SU-DHL-6 (cell line): ENCODE measurements around the gene KCNH8.

Experiments used
- EZH2phosphoT487 ChIP-seq: fragments of 200-600 bp; sonication (generic), shearing (Covaris generic); conservative IDR thresholded peaks from 2 replicates; pipeline ENCODE4 v1.6.1; 2018; ENCODE audit warnings: mild to moderate bottlenecking, antibody characterized with exemption, low read length, moderate library complexity, mixed read lengths
- TF ChIP-seq, protein P1 (sequence below): fragments of 200-600 bp; sonication (generic); IDR thresholded peaks from one replicate; pipeline ENCODE4 v1.5.1; 2017; ENCODE audit warnings: antibody characterized with exemption, mild to moderate bottlenecking, low read length, moderate library complexity; ENCODE audit not compliant: insufficient read depth, poor library complexity, severe bottlenecking

DNA sequence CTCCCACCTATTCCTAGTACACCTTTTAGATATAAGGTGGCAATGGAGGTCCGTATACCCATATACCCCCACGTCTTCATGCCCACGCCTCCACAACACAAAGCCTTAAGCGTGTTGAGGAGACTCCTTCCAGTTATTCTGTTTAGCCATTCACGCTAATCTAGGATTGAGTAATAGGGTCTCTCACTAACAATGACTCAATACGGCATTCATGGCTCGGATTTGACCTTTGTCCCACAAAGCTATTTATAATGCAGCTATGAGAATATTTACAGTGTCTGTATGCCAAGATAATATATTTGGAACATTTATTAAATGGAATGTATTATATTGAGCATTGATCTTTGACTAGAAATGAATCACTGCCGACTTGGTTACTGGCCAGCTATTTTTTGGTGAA lies 215.8 kb downstream of the KCNH8 start:
- TF ChIP-seq, protein P1, sequence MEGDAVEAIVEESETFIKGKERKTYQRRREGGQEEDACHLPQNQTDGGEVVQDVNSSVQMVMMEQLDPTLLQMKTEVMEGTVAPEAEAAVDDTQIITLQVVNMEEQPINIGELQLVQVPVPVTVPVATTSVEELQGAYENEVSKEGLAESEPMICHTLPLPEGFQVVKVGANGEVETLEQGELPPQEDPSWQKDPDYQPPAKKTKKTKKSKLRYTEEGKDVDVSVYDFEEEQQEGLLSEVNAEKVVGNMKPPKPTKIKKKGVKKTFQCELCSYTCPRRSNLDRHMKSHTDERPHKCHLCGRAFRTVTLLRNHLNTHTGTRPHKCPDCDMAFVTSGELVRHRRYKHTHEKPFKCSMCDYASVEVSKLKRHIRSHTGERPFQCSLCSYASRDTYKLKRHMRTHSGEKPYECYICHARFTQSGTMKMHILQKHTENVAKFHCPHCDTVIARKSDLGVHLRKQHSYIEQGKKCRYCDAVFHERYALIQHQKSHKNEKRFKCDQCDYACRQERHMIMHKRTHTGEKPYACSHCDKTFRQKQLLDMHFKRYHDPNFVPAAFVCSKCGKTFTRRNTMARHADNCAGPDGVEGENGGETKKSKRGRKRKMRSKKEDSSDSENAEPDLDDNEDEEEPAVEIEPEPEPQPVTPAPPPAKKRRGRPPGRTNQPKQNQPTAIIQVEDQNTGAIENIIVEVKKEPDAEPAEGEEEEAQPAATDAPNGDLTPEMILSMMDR: no peak
- no peak for TF ChIP-seq EZH2phosphoT487
